GM12892 (cell line): ENCODE measurements around the gene FOXM1.

Source experiments
- POLR2A ChIP-seq: IDR thresholded peaks from 2 replicates; pipeline ENCODE4 v1.6.1; 2011; ENCODE audit warnings: low read depth, low read length, control low read depth
- TAF1 ChIP-seq: IDR thresholded peaks from 2 replicates; pipeline ENCODE4 v1.6.1; 2011; ENCODE audit warnings: low read depth, mild to moderate bottlenecking, control low read depth, low read length, borderline replicate concordance

DNA sequence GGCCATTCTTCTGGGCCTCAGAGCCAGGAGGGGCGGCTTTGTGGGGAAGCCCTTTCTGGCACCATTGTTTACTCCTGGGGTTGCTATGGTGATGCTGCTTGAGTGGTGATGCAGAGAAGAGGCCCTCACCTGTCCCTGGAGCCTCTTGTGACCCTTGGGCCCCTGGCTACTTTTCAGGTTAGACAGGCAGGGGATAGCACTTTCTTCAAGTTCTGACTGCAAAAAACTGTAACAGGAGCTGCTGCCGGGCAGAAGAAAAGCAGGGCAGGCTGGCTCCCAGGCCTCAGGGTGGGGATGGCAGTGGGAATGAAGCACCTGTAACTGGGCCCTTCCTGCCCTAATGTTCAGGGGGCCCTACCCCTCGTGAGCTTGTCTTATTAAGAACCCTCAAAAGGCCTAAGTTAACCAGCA is 19.9 kb downstream of the FOXM1 start, which contains the start of gene TEX52:
- no peak for TF ChIP-seq POLR2A
- no peak for TF ChIP-seq TAF1
